ENCODE data around the gene CD2.

The CD2 gene

GRCh38 chr1:116768416-116769103 lies 14.3 kb downstream of the CD2 start:
- DNase-seq, result no peak
- in situ Hi-C loops (cut with HindIII; ENCODE audit: low pct_ligation_motif_present, low pct_unique_long_range_greater_than_20kb, low sequenced_read_pairs), result no loop called here

GRCh38 chr1:116769104-116769452 lies 14.8 kb downstream of the CD2 start:
- in situ Hi-C loops (cut with HindIII; ENCODE audit: low pct_ligation_motif_present, low pct_unique_long_range_greater_than_20kb, low sequenced_read_pairs), result no loop called here
- no peak for DNase-seq

- in situ Hi-C loops (cut with HindIII; ENCODE audit: low pct_ligation_motif_present, low pct_unique_long_range_greater_than_20kb, low sequenced_read_pairs), result no loop called here
- no peak for DNase-seq
These were observed 15.3 kb downstream of the CD2 start for GRCh38 chr1:116769561-116769977.

- in situ Hi-C loops (cut with HindIII; ENCODE audit: low pct_ligation_motif_present, low pct_unique_long_range_greater_than_20kb, low sequenced_read_pairs), result no loop called here
- DNase-seq, result no peak
These were observed 15.8 kb downstream of the CD2 start for GRCh38 chr1:116769994-116770393.

- in situ Hi-C loops (cut with HindIII; ENCODE audit: low pct_ligation_motif_present, low pct_unique_long_range_greater_than_20kb, low sequenced_read_pairs), result no loop called here
- DNase-seq, result no peak
These were observed 16.4 kb downstream of the CD2 start for GRCh38 chr1:116770625-116771024.

GRCh38 chr1:116771997-116772647 lies 17.9 kb downstream of the CD2 start:
- in situ Hi-C loops (cut with HindIII; ENCODE audit: low pct_ligation_motif_present, low pct_unique_long_range_greater_than_20kb, low sequenced_read_pairs), result no loop called here
- DNase-seq, result no peak

- DNase-seq, result no peak
- in situ Hi-C loops (cut with HindIII; ENCODE audit: low pct_ligation_motif_present, low pct_unique_long_range_greater_than_20kb, low sequenced_read_pairs), result no loop called here
These were observed 18.4 kb downstream of the CD2 start for GRCh38 chr1:116772648-116773045.

GRCh38 chr1:116775116-116775752 lies 21.0 kb downstream of the CD2 start:
- no peak for DNase-seq
- in situ Hi-C loops (cut with HindIII; ENCODE audit: low pct_ligation_motif_present, low pct_unique_long_range_greater_than_20kb, low sequenced_read_pairs), result no loop called here

GRCh38 chr1:116777831-116778830 lies 23.9 kb downstream of the CD2 start:
- in situ Hi-C loops (cut with HindIII; ENCODE audit: low pct_ligation_motif_present, low pct_unique_long_range_greater_than_20kb, low sequenced_read_pairs), result no loop called here
- no peak for DNase-seq

GRCh38 chr1:116781034-116781433 lies 26.8 kb downstream of the CD2 start:
- no peak for DNase-seq
- in situ Hi-C loops (cut with HindIII; ENCODE audit: low pct_ligation_motif_present, low pct_unique_long_range_greater_than_20kb, low sequenced_read_pairs), result no loop called here

GRCh38 chr1:116785006-116785405 lies 30.8 kb downstream of the CD2 start:
- in situ Hi-C loops (cut with HindIII; ENCODE audit: low pct_ligation_motif_present, low pct_unique_long_range_greater_than_20kb, low sequenced_read_pairs), result no loop called here
- DNase-seq, result no peak

- in situ Hi-C loops (cut with HindIII; ENCODE audit: low pct_ligation_motif_present, low pct_unique_long_range_greater_than_20kb, low sequenced_read_pairs), result no loop called here
- DNase-seq, result no peak
These were observed 31.8 kb downstream of the CD2 start for GRCh38 chr1:116786049-116786448.

- no peak for DNase-seq
- in situ Hi-C loops (cut with HindIII; ENCODE audit: low pct_ligation_motif_present, low pct_unique_long_range_greater_than_20kb, low sequenced_read_pairs), result no loop called here
These were observed 37.5 kb downstream of the CD2 start for GRCh38 chr1:116791727-116792126.

- no peak for DNase-seq
- in situ Hi-C loops (cut with HindIII; ENCODE audit: low pct_ligation_motif_present, low pct_unique_long_range_greater_than_20kb, low sequenced_read_pairs), result no loop called here
These were observed 39.2 kb downstream of the CD2 start for GRCh38 chr1:116793357-116793935.

GRCh38 chr1:116794371-116794770 lies 40.1 kb downstream of the CD2 start:
- in situ Hi-C loops (cut with HindIII; ENCODE audit: low pct_ligation_motif_present, low pct_unique_long_range_greater_than_20kb, low sequenced_read_pairs), result no loop called here
- DNase-seq, result no peak

- in situ Hi-C loops (cut with HindIII; ENCODE audit: low pct_ligation_motif_present, low pct_unique_long_range_greater_than_20kb, low sequenced_read_pairs), result no loop called here
- no peak for DNase-seq
These were observed 40.7 kb downstream of the CD2 start for GRCh38 chr1:116794804-116795481.

- in situ Hi-C loops (cut with HindIII; ENCODE audit: low pct_ligation_motif_present, low pct_unique_long_range_greater_than_20kb, low sequenced_read_pairs), result no loop called here
- no peak for DNase-seq
These were observed 41.2 kb downstream of the CD2 start for GRCh38 chr1:116795482-116795829.

- in situ Hi-C loops (cut with HindIII; ENCODE audit: low pct_ligation_motif_present, low pct_unique_long_range_greater_than_20kb, low sequenced_read_pairs), result no loop called here
- no peak for DNase-seq
These were observed 50.5 kb downstream of the CD2 start for GRCh38 chr1:116804736-116805135.
